SHP77 treated with DMSO at 0.1 percent for 48 hours (cell line): ENCODE data around the gene ART4.

Experiments used
- DNase-seq: peaks from one replicate; lab custom pipeline; 2025; lab: John Stamatoyannopoulos, UW

Gene ART4, protein sequence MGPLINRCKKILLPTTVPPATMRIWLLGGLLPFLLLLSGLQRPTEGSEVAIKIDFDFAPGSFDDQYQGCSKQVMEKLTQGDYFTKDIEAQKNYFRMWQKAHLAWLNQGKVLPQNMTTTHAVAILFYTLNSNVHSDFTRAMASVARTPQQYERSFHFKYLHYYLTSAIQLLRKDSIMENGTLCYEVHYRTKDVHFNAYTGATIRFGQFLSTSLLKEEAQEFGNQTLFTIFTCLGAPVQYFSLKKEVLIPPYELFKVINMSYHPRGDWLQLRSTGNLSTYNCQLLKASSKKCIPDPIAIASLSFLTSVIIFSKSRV

GRCh38 chr12:14843425-14843887 is at the start of gene ART4:
TSS of gene ART4 (minus strand) at chr12:14843526. CDS start at chr12:14843113, 413 bp downstream.
- DNase-seq: no peak

DNA sequence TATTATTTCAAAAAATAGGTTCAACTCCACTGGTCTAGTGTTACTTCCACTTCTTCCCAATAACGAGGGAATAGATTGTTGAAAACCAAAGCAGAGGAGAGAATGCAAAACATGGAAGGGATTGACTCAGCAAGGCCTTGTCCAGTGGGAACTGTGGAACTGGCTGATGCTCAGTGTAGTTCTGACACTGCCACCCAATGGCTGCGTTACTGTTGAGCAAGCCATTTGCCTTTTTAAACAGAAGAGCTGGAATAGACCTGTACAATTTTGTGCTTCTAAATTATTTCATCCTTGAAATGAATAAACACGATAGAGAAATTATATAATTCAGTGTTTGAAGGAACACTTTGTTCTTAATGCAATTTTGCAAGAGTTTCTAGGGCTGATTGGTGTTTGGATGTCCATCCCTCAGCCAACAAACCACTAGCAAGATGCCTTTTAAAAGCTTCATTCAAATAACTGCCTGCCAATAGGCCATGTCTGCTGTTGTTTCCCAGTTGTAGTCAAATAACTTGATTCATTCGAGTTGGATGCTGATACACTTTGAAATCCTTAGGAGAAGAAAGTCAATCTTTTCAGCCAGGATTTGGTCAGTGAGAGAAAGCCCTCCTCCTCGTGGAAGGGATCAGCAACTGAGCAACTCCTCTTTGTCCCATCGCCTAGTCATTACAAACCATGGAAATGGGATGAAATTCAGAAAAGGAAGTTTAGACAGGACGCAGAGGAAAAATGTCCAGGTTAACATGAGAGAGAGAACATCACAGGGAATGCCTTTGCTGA is 49.6 kb upstream of the ART4 start:
- no peak for DNase-seq

DNA sequence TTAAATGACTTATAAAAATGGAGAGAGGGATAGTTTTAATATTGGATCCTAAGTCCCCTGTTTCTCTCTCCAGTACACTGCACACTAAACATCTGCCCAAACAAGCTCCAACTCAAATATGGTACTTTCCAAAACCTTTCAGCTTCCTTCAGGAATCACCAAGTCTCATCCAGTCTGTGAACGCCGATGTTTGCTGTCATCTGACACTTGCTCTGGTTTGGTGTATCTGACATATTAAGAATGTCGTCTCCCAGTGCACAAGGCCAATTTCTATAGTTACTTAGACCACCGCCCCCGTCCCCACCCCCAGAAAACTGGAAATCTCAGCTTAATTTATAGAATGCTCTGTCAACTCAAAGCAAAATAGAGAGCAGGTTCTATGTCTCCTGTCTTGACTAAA is 47.4 kb upstream of the ART4 start:
- no peak for DNase-seq

DNA sequence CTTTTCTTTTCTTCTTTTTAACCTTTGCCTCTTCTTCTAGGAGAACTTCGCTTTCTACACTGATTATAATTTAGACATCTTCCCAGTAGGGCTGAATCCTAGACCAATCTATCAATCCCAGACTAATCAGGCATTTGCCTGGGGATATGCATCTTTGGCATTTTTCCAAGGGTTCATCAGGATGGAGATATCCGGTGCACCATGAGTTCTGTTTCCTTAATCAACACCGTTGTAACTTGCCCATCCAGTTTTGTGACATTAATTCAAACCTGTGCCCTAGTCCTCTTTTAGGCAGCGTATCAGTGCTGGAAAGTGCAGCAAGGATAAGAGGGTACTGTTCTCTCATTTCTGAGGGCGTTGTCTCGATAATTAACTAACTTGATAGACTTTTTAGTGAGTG is 42.9 kb upstream of the ART4 start:
- DNase-seq: no peak

GRCh38 chr12:14885718-14886221 is 42.4 kb upstream of the ART4 start, which contains the start of gene MGP:
TSS of gene MGP (minus strand) at chr12:14885854. CDS start at chr12:14885791, 63 bp downstream.
- DNase-seq: no peak

DNA sequence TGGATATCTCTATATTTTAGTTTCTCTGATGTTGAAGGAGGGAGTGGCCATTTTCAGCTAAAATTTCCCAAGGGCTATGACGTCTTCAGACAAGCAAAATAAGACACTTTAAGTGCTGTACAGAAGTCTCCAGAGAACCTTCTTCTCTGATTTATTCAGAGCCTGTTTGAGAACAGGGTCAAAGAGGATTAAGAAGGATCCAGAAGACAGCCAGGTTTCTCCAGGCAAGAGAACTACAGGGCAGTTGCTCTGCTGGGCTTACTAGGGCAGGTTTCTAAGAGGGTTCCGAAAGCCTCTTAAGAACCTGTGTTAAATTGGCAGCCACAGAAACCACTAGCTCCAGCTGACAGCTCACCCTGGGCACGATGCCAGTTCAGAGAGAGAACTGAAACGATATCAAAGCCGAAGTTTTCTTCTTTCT is 41.1 kb upstream of the ART4 start:
- DNase-seq: peak; percentile 2

GRCh38 chr12:14883686-14884085 is 40.4 kb upstream of the ART4 start:
- DNase-seq: no peak

GRCh38 chr12:14880890-14881453 is 37.6 kb upstream of the ART4 start:
- no peak for DNase-seq

DNA sequence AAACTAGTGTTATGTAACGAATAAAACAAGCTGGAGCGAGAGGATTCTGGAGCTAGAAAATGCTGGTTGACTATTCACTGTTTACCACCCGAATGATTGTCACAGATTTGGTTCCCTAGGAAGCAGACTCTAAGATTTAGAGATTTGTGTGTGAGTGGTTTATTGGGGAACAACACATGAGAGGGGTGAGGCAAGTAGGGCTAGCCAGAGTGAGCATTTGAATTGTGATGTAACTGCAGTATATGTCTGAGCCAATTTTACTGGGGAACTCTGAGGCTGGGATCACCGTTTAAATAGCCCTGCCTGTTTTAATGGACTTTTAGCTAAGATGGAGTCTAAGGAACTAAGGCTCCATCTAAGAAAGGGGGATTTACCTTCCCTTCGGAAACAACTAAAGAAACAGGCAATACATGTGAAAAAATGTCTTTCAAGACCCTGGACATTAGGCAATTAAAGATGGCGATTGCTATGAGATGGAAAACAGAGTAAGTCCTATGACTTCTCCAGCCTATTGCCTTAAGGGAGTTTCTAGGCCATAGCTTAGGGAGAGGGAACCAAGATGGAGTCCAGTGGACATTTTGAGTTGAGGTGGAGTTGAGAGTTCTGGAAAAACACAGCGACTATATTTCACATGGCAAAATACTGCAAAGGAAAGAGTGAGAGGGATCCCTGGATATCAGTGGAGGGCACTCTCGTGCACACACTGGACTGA is 36.1 kb upstream of the ART4 start:
- DNase-seq: no peak

- DNase-seq: no peak
These were observed 35.2 kb upstream of the ART4 start for GRCh38 chr12:14878488-14878887.

DNA sequence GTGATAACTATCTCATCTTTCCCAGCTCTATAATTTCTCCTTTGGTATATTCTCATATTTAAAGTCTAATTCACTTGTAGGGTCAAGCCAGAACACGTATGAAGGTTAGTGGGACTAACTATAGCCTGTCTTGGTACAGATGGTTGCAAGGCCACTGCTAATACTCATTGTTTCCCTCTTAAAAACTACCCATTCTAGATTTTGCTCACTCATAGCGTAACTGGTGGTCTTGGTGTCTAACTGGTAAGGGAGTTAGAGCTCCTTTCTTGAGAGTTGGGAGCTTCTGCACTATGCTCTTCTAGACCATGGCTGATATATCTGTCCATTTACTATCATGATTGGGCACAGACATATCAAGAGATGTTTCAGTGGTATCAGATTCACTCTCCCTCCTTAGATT is 33.5 kb upstream of the ART4 start:
- DNase-seq: no peak

DNA sequence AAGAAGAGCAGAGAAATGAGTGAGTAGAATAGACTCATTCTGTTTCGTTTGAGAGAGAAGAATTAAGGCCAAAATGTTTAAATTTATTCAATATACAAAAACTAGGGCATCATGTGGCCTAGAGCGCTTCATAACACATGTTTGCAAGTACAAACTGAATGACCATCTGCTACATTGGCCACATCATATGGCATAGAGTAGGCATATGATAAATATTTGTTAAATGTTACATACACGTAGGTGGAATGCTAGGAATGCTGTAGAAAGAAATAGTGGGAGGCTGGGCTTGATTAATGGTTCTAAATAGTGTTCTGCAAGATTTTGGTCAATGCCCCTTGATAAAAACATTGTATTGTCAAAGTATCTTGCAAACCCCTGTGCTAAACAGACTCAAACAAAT is 31.6 kb upstream of the ART4 start:
- DNase-seq: no peak

- DNase-seq: no peak
These were observed 30.3 kb upstream of the ART4 start for GRCh38 chr12:14873440-14874185.

- DNase-seq: no peak
These were observed 28.6 kb upstream of the ART4 start for GRCh38 chr12:14871886-14872285.

DNA sequence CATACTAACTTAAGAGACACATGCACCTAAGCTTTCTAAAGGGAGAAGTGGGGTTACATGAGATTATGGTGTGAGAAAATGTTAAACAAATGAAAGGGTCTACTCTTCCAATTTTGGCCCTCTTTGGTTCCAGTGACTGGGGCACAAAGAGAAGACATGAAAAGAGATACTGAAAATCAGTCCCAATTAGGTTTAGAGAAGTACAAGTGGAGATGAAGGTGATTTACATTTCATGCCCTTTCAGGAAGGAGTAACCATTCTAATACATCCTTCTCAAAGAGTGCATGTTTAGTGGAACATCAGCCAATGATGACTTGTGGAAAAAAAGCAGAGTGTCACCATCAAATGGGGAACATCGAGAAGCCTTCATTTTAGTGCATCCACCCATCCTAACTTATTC is 27.9 kb upstream of the ART4 start:
- no peak for DNase-seq

- no peak for DNase-seq
These were observed 25.7 kb upstream of the ART4 start for GRCh38 chr12:14868916-14869506.

DNA sequence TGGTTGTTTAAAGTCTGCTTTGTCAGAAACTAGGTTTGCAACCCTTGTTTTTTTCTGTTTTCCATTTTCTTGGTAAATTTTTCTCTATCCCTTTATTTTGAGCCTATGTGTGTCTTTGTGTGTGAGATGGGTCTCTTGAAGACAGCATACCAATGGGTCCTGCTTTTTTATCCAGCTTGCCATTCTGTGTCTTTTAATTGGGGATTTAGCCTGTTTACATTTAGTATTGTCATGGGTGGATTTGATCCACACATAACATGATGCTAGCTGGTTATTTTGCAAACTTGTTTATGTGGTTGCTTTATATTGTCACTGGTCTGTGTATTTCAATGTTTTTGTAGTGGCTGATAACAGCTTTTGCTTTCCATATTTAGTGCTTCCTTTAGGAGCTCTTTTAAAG is 17.2 kb upstream of the ART4 start:
- no peak for DNase-seq

- DNase-seq: no peak
These were observed 15.2 kb upstream of the ART4 start for GRCh38 chr12:14858513-14858912.

- DNase-seq: no peak
These were observed 11.4 kb upstream of the ART4 start for GRCh38 chr12:14854586-14855183.

DNA sequence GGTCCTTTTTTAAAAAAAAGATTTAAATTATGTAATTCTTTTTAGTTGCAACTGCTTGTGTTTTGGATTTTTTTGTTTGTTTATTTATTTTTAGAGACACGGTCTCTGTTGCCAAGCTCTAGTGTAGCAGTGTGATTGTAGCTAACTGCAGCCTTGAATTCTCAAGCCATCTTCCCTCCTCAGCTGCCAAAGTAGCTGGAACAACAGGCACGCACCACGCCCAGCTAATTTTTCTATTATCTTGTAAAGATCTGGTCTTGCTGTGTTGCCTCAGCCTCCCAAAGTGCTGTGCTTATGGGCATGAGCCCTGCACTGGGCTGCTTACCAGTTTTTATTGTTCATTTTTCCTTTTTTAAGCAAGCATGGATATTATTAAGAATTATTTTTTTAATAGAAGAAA is 10.6 kb upstream of the ART4 start:
- DNase-seq: no peak

GRCh38 chr12:14852880-14853279 is 9.6 kb upstream of the ART4 start:
- no peak for DNase-seq
